CD14-positive monocyte (primary cell): Measurements from ENCODE around the gene MKRN1. TPM values are rescaled to one million over a fixed set of nuclear protein-coding genes. Genes with fewer than 3 reads are reported as not detected.

Experiments
- DNase-seq, 3 donors: peaks; one replicate each; pipeline ENCODE4 v3.0.0-alpha.2; 2011 to 2022
- H2AFZ ChIP-seq: 2 replicates; pipeline ENCODE4 v1.6.0; 2012; ENCODE audit warnings: mild to moderate bottlenecking, low read depth, low read length, inconsistent platforms; ENCODE audit not compliant: insufficient read depth, poor library complexity, severe bottlenecking
- H3K27ac ChIP-seq, 2 donors: 1 replicate in 1 of 2; 2 replicates in 1 of 2; pipeline ENCODE4 v1.5.1; 2012 to 2013; ENCODE audit warnings: low read length in 2 of 2, control low read depth in 1 of 2, inconsistent platforms in 1 of 2, low read depth in 1 of 2, mild to moderate bottlenecking in 1 of 2
- H3K27me3 ChIP-seq, 2 donors: one replicate each; pipeline versions ENCODE4 v1.6.0 to v1.6.1; 2011 to 2013; ENCODE audit warnings: low read length in 2 of 2; ENCODE audit not compliant: control insufficient read depth in 2 of 2, insufficient read depth in 2 of 2
- H3K36me3 ChIP-seq, 2 donors: replicated peaks in 1 of 2; 1 replicate in 1 of 2; 2 replicates in 1 of 2; pipeline versions ENCODE4 v1.5.1 to v1.6.1; 2012 to 2013; ENCODE audit warnings: low read length in 2 of 2, control low read depth in 1 of 2, inconsistent platforms in 1 of 2, mild to moderate bottlenecking in 1 of 2; ENCODE audit not compliant: insufficient read depth in 2 of 2, control insufficient read depth in 1 of 2
- H3K4me1 ChIP-seq, 2 donors: 1 replicate in 1 of 2; 2 replicates in 1 of 2; pipeline versions ENCODE4 v1.5.1 to v1.6.1; 2012 to 2013; ENCODE audit warnings: low read length in 2 of 2, control low read depth in 1 of 2, inconsistent platforms in 1 of 2, mild to moderate bottlenecking in 1 of 2, moderate library complexity in 1 of 2; ENCODE audit not compliant: insufficient read depth in 2 of 2, control insufficient read depth in 1 of 2
- H3K4me2 ChIP-seq: replicated peaks from 2 replicates; pipeline ENCODE3; 2012; ENCODE audit warnings: low read length, moderate library complexity, mild to moderate bottlenecking; ENCODE audit not compliant: poor library complexity, severe bottlenecking; ENCODE audit errors: extremely low read depth
- H3K4me3 ChIP-seq, 3 experiments: fragments of 200-600 bp in 1 of 3; sonication (generic) in 1 of 3; replicated peaks in 1 of 3; 1 replicate in 2 of 3; 2 replicates in 1 of 3; pipeline ENCODE4 v1.5.1; 2011 to 2013; ENCODE audit warnings: low read length in 3 of 3, mild to moderate bottlenecking in 3 of 3, control low read depth in 2 of 3, low read depth in 2 of 3, inconsistent platforms in 1 of 3, moderate library complexity in 1 of 3
- H3K79me2 ChIP-seq: 2 replicates; pipeline ENCODE4 v1.6.0; 2012; ENCODE audit warnings: mild to moderate bottlenecking, control low read depth, inconsistent platforms, low read length, moderate library complexity; ENCODE audit not compliant: insufficient read depth
- H3K9ac ChIP-seq: 2 replicates; pipeline ENCODE4 v1.6.0; 2017; ENCODE audit warnings: low read length, mild to moderate bottlenecking; ENCODE audit not compliant: insufficient read depth, poor library complexity, severe bottlenecking
- H3K9me3 ChIP-seq, 2 donors: replicated peaks in 1 of 2; 1 replicate in 1 of 2; 2 replicates in 1 of 2; pipeline versions ENCODE4 v1.5.1 to v1.6.1; 2012 to 2013; ENCODE audit warnings: low read length in 2 of 2, control low read depth in 1 of 2; ENCODE audit not compliant: control insufficient read depth in 1 of 2, insufficient read depth in 1 of 2
- H4K20me1 ChIP-seq: 2 replicates; pipeline ENCODE4 v1.6.0; 2012; ENCODE audit warnings: mild to moderate bottlenecking, low read length, control low read depth, moderate library complexity; ENCODE audit not compliant: insufficient read depth
- H3K27ac Mint-ChIP-seq, 7 donors: one replicate each; pipeline ENCODE4 v1.8.0; 2020; ENCODE audit warnings: mild to moderate bottlenecking in 7 of 7, mixed read lengths in 7 of 7, moderate library complexity in 6 of 7, inconsistent platforms in 2 of 7
- H3K27me3 Mint-ChIP-seq, 3 donors: one replicate each; pipeline ENCODE4 v1.8.0; 2021 to 2022; ENCODE audit warnings: low read depth in 3 of 3, mild to moderate bottlenecking in 3 of 3, mixed read lengths in 3 of 3, moderate library complexity in 3 of 3, inconsistent platforms in 1 of 3
- H3K36me3 Mint-ChIP-seq, 2 donors: one replicate each; pipeline ENCODE4 v1.8.0; 2020; ENCODE audit warnings: mixed read lengths in 2 of 2, inconsistent platforms in 1 of 2, mild to moderate bottlenecking in 1 of 2
- H3K4me1 Mint-ChIP-seq: one replicate; pipeline ENCODE4 v1.8.0; 2020; ENCODE audit warnings: mild to moderate bottlenecking, mixed read lengths
- H3K4me3 Mint-ChIP-seq, 2 donors: one replicate each; pipeline ENCODE4 v1.8.0; 2020; ENCODE audit warnings: mild to moderate bottlenecking in 2 of 2, mixed read lengths in 2 of 2, moderate library complexity in 1 of 2
- H3K9me3 Mint-ChIP-seq, 7 donors: one replicate each; pipeline ENCODE4 v1.8.0; 2020 to 2022; ENCODE audit warnings: mixed read lengths in 7 of 7, mild to moderate bottlenecking in 6 of 7, moderate library complexity in 6 of 7, inconsistent platforms in 2 of 7
- WGBS: methylation state at CpG from one replicate; pipeline ENCODE4 v1.1.5; 2013; ENCODE audit warnings: missing lambda C conversion rate; ENCODE audit not compliant: insufficient coverage; 5-methylcytosine and 5-hydroxymethylcytosine counted together
- intact Hi-C, 2 donors: fragments of 100-400 bp; cut with micrococcal nuclease; formaldehyde crosslinking; loops; one replicate each; pipeline versions ENCODE4 v1.15.0 to v1.15.1; 2023
- polyA plus RNA-seq, 3 donors: library from polyadenylated mRNA; depleted of rRNA in 1 of 3; unstranded in 2 of 3; stranded (reverse) in 1 of 3; fragments of 300-500 nt in 2 of 3; fragments of >200 nt in 1 of 3; fragmentation: Illumina TruSeq in 2 of 3; gene quantifications; 1 replicate in 2 of 3; 2 replicates in 1 of 3; pipeline ENCODE4 v1.2.3, GENCODE V29; 2012 to 2021
- TF ChIP-seq, protein P1 (sequence below): fragments of 200-600 bp; IDR thresholded peaks from one replicate; pipeline ENCODE4 v1.8.0; 2022; ENCODE audit warnings: antibody characterized with exemption, mild to moderate bottlenecking

MKRN1 gene
- polyA plus RNA-seq, 3 donors: 88.4 to 160 (median 127) TPM

DNA sequence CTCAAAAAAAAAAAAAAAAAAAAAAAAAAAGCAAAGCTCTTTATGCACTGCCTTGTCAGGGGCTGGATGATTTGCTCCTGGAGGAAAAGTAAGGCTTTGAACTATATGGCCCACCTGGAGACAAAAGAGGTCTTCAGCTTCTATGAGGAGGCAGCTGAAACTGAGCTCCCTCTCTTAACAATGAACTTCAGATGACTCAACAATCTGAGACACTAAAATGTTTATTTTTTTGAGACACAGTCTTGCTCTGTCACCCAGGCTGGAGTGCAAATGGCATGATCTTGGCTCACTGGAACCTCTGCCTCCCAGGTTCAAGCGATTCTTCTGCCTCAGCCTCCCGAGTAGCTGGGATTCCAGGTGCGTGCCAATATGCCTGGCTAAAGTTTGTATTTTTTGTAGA lies 38.7 kb downstream of the MKRN1 start:
- Mint-ChIP-seq H3K9me3 (peaks cover 0 to 2% (median 0%) of the 10 kb centered on the region in 7 donors), H3K4me3 (no peak overlapping the region), H3K27me3 (peaks cover 3 to 19% (median 16%) of the 10 kb centered on the region in 3 donors), H3K27ac (no peak overlapping the region), H3K36me3 (no peaks in the 10 kb centered on the region), H3K4me1 (no peaks in the 10 kb centered on the region)
- no peak for DNase-seq
- no peak overlapping the region for H3K4me2 ChIP-seq
- H3K27ac ChIP-seq: no peak overlapping the region
- H2AFZ ChIP-seq: no peak overlapping the region
- H3K9me3 ChIP-seq: no peaks in the 10 kb centered on the region
- TF ChIP-seq, protein P1, sequence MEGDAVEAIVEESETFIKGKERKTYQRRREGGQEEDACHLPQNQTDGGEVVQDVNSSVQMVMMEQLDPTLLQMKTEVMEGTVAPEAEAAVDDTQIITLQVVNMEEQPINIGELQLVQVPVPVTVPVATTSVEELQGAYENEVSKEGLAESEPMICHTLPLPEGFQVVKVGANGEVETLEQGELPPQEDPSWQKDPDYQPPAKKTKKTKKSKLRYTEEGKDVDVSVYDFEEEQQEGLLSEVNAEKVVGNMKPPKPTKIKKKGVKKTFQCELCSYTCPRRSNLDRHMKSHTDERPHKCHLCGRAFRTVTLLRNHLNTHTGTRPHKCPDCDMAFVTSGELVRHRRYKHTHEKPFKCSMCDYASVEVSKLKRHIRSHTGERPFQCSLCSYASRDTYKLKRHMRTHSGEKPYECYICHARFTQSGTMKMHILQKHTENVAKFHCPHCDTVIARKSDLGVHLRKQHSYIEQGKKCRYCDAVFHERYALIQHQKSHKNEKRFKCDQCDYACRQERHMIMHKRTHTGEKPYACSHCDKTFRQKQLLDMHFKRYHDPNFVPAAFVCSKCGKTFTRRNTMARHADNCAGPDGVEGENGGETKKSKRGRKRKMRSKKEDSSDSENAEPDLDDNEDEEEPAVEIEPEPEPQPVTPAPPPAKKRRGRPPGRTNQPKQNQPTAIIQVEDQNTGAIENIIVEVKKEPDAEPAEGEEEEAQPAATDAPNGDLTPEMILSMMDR: no peak
- H3K9ac ChIP-seq: no peak overlapping the region
- 100% methylated on average over 2 of the region's 3 CpGs for WGBS
- no peaks in the 10 kb centered on the region for H4K20me1 ChIP-seq
- no peaks in the 10 kb centered on the region for H3K36me3 ChIP-seq
- no peaks in the 10 kb centered on the region for H3K4me1 ChIP-seq
- no peaks in the 10 kb centered on the region for H3K79me2 ChIP-seq
- H3K27me3 ChIP-seq: peaks cover 0 to 3% of the 10 kb centered on the region in 2 donors
- no peak overlapping the region for H3K4me3 ChIP-seq
- intact Hi-C loops: no loop called here

DNA sequence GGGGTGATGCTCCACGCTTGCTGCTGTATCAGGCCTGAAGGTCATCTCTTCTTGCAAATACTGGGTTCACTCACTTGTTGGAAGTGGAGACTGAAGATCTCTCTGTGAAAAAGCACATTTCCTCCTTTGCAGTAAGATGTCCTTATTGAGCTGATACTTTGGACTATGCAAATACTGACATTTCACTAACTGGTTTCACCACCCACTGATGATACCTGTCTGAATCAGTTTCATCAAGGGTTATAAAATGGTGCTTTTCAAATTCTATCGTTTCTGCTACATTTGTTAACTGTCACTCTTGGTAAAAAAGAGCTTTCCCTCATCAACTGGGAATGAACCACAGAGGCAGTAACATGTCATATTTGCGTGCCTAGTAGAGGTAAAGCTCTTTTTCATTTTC lies 39.9 kb downstream of the MKRN1 start:
- H3K27ac Mint-ChIP-seq: no peak overlapping the region
- Histone ChIP-seq H3K4me2 (no peak overlapping the region), H4K20me1 (no peaks in the 10 kb centered on the region), H3K27ac (no peak overlapping the region), H3K4me1 (no peaks in the 10 kb centered on the region), H3K4me3 (no peak overlapping the region), H3K9me3 (no peaks in the 10 kb centered on the region), H3K9ac (no peak overlapping the region), H3K36me3 (no peaks in the 10 kb centered on the region), H3K79me2 (no peaks in the 10 kb centered on the region), H2AFZ (no peak overlapping the region), H3K27me3 (peaks cover 0 to 9% of the 10 kb centered on the region in 2 donors)
- no peaks in the 10 kb centered on the region for H3K4me1 Mint-ChIP-seq
- DNase-seq: no peak
- H3K4me3 Mint-ChIP-seq: no peak overlapping the region
- no peaks in the 10 kb centered on the region for H3K36me3 Mint-ChIP-seq
- intact Hi-C loops: no loop called here
- 86% methylated on average over 1 of the region's 3 CpGs for WGBS
- H3K9me3 Mint-ChIP-seq: peaks cover 0 to 2% (median 0%) of the 10 kb centered on the region in 7 donors
- TF ChIP-seq, protein P1: no peak
- H3K27me3 Mint-ChIP-seq: peaks cover 3 to 25% (median 25%) of the 10 kb centered on the region in 3 donors
